HEK293 (cell line): ENCODE results near the gene SRSF12.
A peak's percentile ranks its signal among the peaks of the same experiment; 100 is the strongest.

Source experiments
- CTCF ChIP-seq: fragments of 450-650 bp; formaldehyde crosslinking; IDR thresholded peaks from 2 replicates; pipeline ENCODE4 v1.5.1; 2016; ENCODE audit warnings: missing biosample characterization, missing genetic modification characterization
- GLIS1 ChIP-seq: fragments of 450-650 bp; formaldehyde crosslinking; IDR thresholded peaks from 2 replicates; pipeline ENCODE4 v1.5.1; 2016; ENCODE audit warnings: missing biosample characterization, missing genetic modification characterization
- HOXA7 ChIP-seq: sonication (generic); formaldehyde crosslinking; IDR thresholded peaks from 2 replicates; pipeline ENCODE4 v1.8.1; 2022; ENCODE audit warnings: missing genetic modification reagents, borderline replicate concordance
- KLF9 ChIP-seq: fragments of 450-650 bp; formaldehyde crosslinking; IDR thresholded peaks from 2 replicates; pipeline ENCODE4 v1.5.1; 2016; ENCODE audit warnings: missing biosample characterization, missing genetic modification characterization, low read depth
- ZFHX2 ChIP-seq: fragments of 450-650 bp; formaldehyde crosslinking; conservative IDR thresholded peaks from 2 replicates; pipeline ENCODE4 v1.5.1; 2016; ENCODE audit warnings: missing biosample characterization, missing genetic modification characterization
- ZNF19 ChIP-seq: fragments of 450-650 bp; formaldehyde crosslinking; IDR thresholded peaks from 2 replicates; pipeline ENCODE4; 2016; ENCODE audit warnings: missing biosample characterization, missing genetic modification characterization, low read depth
- ZNF394 ChIP-seq: fragments of 450-650 bp; formaldehyde crosslinking; IDR thresholded peaks from 2 replicates; pipeline ENCODE4 v1.5.1; 2016; ENCODE audit warnings: missing biosample characterization, missing genetic modification characterization, mild to moderate bottlenecking, moderate library complexity, borderline replicate concordance
- ZNF518A ChIP-seq: fragments of 450-650 bp; formaldehyde crosslinking; conservative IDR thresholded peaks from 2 replicates; pipeline ENCODE4 v1.5.1; 2016; ENCODE audit warnings: low read depth, missing biosample characterization, missing genetic modification characterization
- ZNF677 ChIP-seq: fragments of 450-650 bp; IDR thresholded peaks from 2 replicates; pipeline ENCODE4 v1.5.0; 2018; ENCODE audit warnings: missing biosample characterization, mild to moderate bottlenecking, missing genetic modification characterization, moderate library complexity
- ZNF785 ChIP-seq: fragments of 450-650 bp; formaldehyde crosslinking; IDR thresholded peaks from 2 replicates; pipeline ENCODE4 v1.5.1; 2016; ENCODE audit warnings: missing biosample characterization, missing genetic modification characterization
- ZNF830 ChIP-seq: fragments of 450-650 bp; IDR thresholded peaks from 2 replicates; pipeline ENCODE4 v1.5.0; 2018; ENCODE audit warnings: missing biosample characterization, missing genetic modification characterization, low read depth, mild to moderate bottlenecking, moderate library complexity

- TF ChIP-seq ZNF19 (tag by site-specific recombination) = no peak
- no peak for TF ChIP-seq ZNF830 (tag by site-specific recombination)
- TF ChIP-seq ZNF518A (tag by site-specific recombination) = no peak
- TF ChIP-seq CTCF (tag by site-specific recombination) = peak; percentile 53; the same call in 1 of the 2 replicates
- TF ChIP-seq ZNF394 (tag by site-specific recombination) = peak; percentile 77
- TF ChIP-seq ZFHX2 (tag by site-specific recombination) = peak; percentile 86
- TF ChIP-seq ZNF785 = no peak
- TF ChIP-seq GLIS1 (tag by site-specific recombination) = peak; percentile 32
- TF ChIP-seq HOXA7 (CRISPR knock-in tag) = no peak
- peak; percentile 85 for TF ChIP-seq KLF9 (tag by site-specific recombination)
- no peak for TF ChIP-seq ZNF677 (tag by site-specific recombination)
Measured at GRCh38 chr6:89080281-89081128, 37.4 kb downstream of the SRSF12 start, which contains the start of gene PNRC1.
